HCT116 (cell line): Measurements from ENCODE around the gene FAM163B. TPM values are rescaled to one million over a fixed set of nuclear protein-coding genes. Genes with fewer than 3 reads are reported as not detected.

Experiments used
- ATAC-seq: fragments of 200-7000 bp; cut with Tn5 transposase; 2 replicates; pipeline ENCODE4 v1.9.1; 2020; ENCODE audit warnings: mild to moderate bottlenecking, moderate library complexity
- BruUV-seq: library from RNA; stranded (reverse); fragments of 400-500 nt; replicated peaks from 2 replicates; lab custom pipeline; 2021; lab: Mats Ljungman, UMichigan
- CTCF ChIA-PET: fragments of 300-600 bp; sonication (Branson Sonifier 250); formaldehyde crosslinking; loops from one replicate; lab custom pipeline; 2021; ENCODE audit warnings: antibody characterized with exemption; lab: Charles Lee
- POLR2A ChIA-PET: fragments of 300-600, 350-600 bp; sonication (Branson Sonifier 250); formaldehyde crosslinking; loops from one replicate; lab custom pipeline; 2021; ENCODE audit warnings: antibody characterized with exemption; lab: Charles Lee
- RAD21 ChIA-PET, 2 experiments: fragments of 300-600 bp; sonication (Branson Sonifier 250); formaldehyde crosslinking; loops; one replicate each; lab custom pipeline; 2023; ENCODE audit warnings: low total read pairs in 2 of 2; ENCODE audit not compliant: uncharacterized antibody in 2 of 2, unreplicated experiment in 2 of 2, low non-redundant PET in 1 of 2; lab: Charles Lee
- DNase-seq: peaks from one replicate; pipeline ENCODE4 v3.0.0-alpha.2; 2010; ENCODE audit warnings: low read depth, low spot score
- H2AFZ ChIP-seq: fragments of 200-600 bp; shearing (Covaris generic), sonication (generic); 2 replicates; pipeline ENCODE4 v1.6.1; 2017; ENCODE audit warnings: low read depth, mixed run types, mixed read lengths, antibody characterized with exemption, low read length; ENCODE audit not compliant: poor library complexity, severe bottlenecking
- H3K27ac ChIP-seq: 2 replicates; pipeline ENCODE4 v1.5.1; 2012; ENCODE audit warnings: low read depth, low read length
- H3K27me3 ChIP-seq: fragments of 200-600 bp; sonication (generic); 2 replicates; pipeline ENCODE4 v1.6.1; 2016; ENCODE audit warnings: mixed run types, low read length, mixed read lengths; ENCODE audit not compliant: insufficient read depth
- H3K36me3 ChIP-seq, 2 experiments: fragments of 200-500 bp in 1 of 2; fragments of 200-600 bp in 1 of 2; sonication (Bioruptor generic) in 1 of 2; sonication (generic) in 1 of 2; 2 replicates each; pipeline versions ENCODE4 v1.5.1 to v1.6.1; 2014 to 2016; ENCODE audit warnings: low read length in 2 of 2, inconsistent platforms in 1 of 2, mixed read lengths in 1 of 2, mixed run types in 1 of 2; ENCODE audit not compliant: insufficient read depth in 2 of 2, control insufficient read depth in 1 of 2
- H3K4me1 ChIP-seq, 2 experiments: fragments of 200-600 bp in 1 of 2; sonication (generic) in 1 of 2; 2 replicates each; pipeline versions ENCODE4 v1.5.1 to v1.6.1; 2012 to 2017; ENCODE audit warnings: low read length in 2 of 2, inconsistent platforms in 1 of 2, mild to moderate bottlenecking in 1 of 2, mixed read lengths in 1 of 2, mixed run types in 1 of 2, moderate library complexity in 1 of 2; ENCODE audit not compliant: insufficient read depth in 2 of 2, control insufficient read depth in 1 of 2
- H3K4me2 ChIP-seq: fragments of 200-600 bp; sonication (generic); 2 replicates; pipeline ENCODE4 v1.6.1; 2017; ENCODE audit warnings: mixed run types, low read length, mixed read lengths
- H3K4me3 ChIP-seq, 2 experiments: fragments of 200-600 bp in 1 of 2; sonication (generic) in 1 of 2; replicated peaks in 1 of 2; 2 replicates each; pipeline ENCODE4 v1.5.1; 2011 to 2016; ENCODE audit warnings: low read length in 2 of 2, control low read depth in 1 of 2, low read depth in 1 of 2, mild to moderate bottlenecking in 1 of 2, mixed read lengths in 1 of 2, mixed run types in 1 of 2
- H3K79me2 ChIP-seq: fragments of 200-600 bp; sonication (generic); 2 replicates; pipeline ENCODE4 v1.6.1; 2017; ENCODE audit warnings: mild to moderate bottlenecking, mixed run types, low read length, moderate library complexity, mixed read lengths; ENCODE audit not compliant: insufficient read depth
- H3K9ac ChIP-seq: fragments of 200-600 bp; sonication (generic); 2 replicates; pipeline ENCODE4 v1.6.1; 2016; ENCODE audit warnings: low read length, mixed read lengths
- H3K9me2 ChIP-seq: fragments of 200-600 bp; sonication (generic), shearing (Covaris generic); 2 replicates; pipeline ENCODE4 v1.6.1; 2017; ENCODE audit warnings: mixed run types, mild to moderate bottlenecking, moderate library complexity; ENCODE audit not compliant: insufficient read depth
- H3K9me3 ChIP-seq, 2 experiments: fragments of 200-500 bp in 1 of 2; fragments of 200-600 bp in 1 of 2; sonication (Bioruptor generic) in 1 of 2; sonication (generic) in 1 of 2; 2 replicates each; pipeline ENCODE4 v1.6.1; 2014 to 2017; ENCODE audit warnings: low read length in 2 of 2, mixed read lengths in 2 of 2, inconsistent platforms in 1 of 2, low read depth in 1 of 2, mild to moderate bottlenecking in 1 of 2, mixed run types in 1 of 2, moderate library complexity in 1 of 2; ENCODE audit not compliant: control insufficient read depth in 1 of 2, insufficient read depth in 1 of 2
- H4K20me1 ChIP-seq: fragments of 200-600 bp; sonication (generic), shearing (Covaris generic); 2 replicates; pipeline ENCODE4 v1.6.1; 2017; ENCODE audit warnings: mixed run types, mild to moderate bottlenecking, moderate library complexity; ENCODE audit not compliant: insufficient read depth
- CBX3 ChIP-seq: IDR thresholded peaks from 2 replicates; pipeline ENCODE4 v1.6.1; 2012; ENCODE audit warnings: low read depth
- CEBPB ChIP-seq: IDR thresholded peaks from 2 replicates; pipeline ENCODE4 v1.6.1; 2012; ENCODE audit warnings: low read depth
- ELF1 ChIP-seq: IDR thresholded peaks from 2 replicates; pipeline ENCODE4 v1.6.1; 2012; ENCODE audit warnings: low read depth, borderline replicate concordance
- EZH2 ChIP-seq: fragments of 200-600 bp; sonication (generic); IDR thresholded peaks from 2 replicates; pipeline ENCODE4 v1.6.1; 2017; ENCODE audit warnings: antibody characterized with exemption, mixed run types
- EZH2phosphoT487 ChIP-seq: fragments of 200-600 bp; IDR thresholded peaks from 2 replicates; pipeline ENCODE4 v1.6.1; 2018; ENCODE audit warnings: antibody characterized with exemption, borderline replicate concordance
- FOSL1 ChIP-seq: IDR thresholded peaks from 2 replicates; pipeline ENCODE4 v1.6.1; 2012; ENCODE audit warnings: low read depth
- JUND ChIP-seq: IDR thresholded peaks from 2 replicates; pipeline ENCODE4 v1.6.1; 2012
- SIN3A ChIP-seq: IDR thresholded peaks from 2 replicates; pipeline ENCODE4 v1.6.1; 2012; ENCODE audit warnings: low read depth
- SP1 ChIP-seq: IDR thresholded peaks from 2 replicates; pipeline ENCODE4 v1.6.1; 2012; ENCODE audit warnings: low read depth
- TCF7L2 ChIP-seq: IDR thresholded peaks from 2 replicates; pipeline ENCODE4 v1.7.0; 2011; ENCODE audit warnings: borderline replicate concordance, inconsistent platforms; ENCODE audit not compliant: insufficient read depth, insufficient read length; ENCODE audit errors: extremely low read depth
- YY1 ChIP-seq: IDR thresholded peaks from 2 replicates; pipeline ENCODE4 v1.6.1; 2011; ENCODE audit warnings: low read length, low read depth, moderate library complexity, mild to moderate bottlenecking; ENCODE audit not compliant: insufficient replicate concordance; ENCODE audit errors: extremely low read depth
- ZFX ChIP-seq: fragments of 450-650 bp; IDR thresholded peaks from 2 replicates; pipeline ENCODE4 v1.6.1; 2017
- intact Hi-C: fragments of 100-400 bp; cut with micrococcal nuclease; formaldehyde crosslinking; loops from 2 replicates; pipeline ENCODE4 v1.10.0; 2022
- total RNA-seq: library from RNA; stranded (reverse); gene quantifications from one replicate; pipeline ENCODE4 v1.2.1, GENCODE V29; 2021; ENCODE audit not compliant: unreplicated experiment
- TF ChIP-seq, protein P1 (sequence below): IDR thresholded peaks from 2 replicates; pipeline ENCODE4 v1.6.1; 2012
- TF ChIP-seq, protein P2 (sequence below), 3 experiments: fragments of 200-600 bp in 1 of 3; sonication (generic) in 1 of 3; IDR thresholded peaks in 2 of 3; conservative IDR thresholded peaks in 1 of 3; 2 replicates each; pipeline ENCODE4 v1.5.1; 2012 to 2017; ENCODE audit warnings: low read depth in 2 of 3, low read length in 2 of 3, antibody characterized with exemption in 1 of 3, borderline replicate concordance in 1 of 3, control low read depth in 1 of 3, mild to moderate bottlenecking in 1 of 3, mixed read lengths in 1 of 3, mixed run types in 1 of 3, moderate library complexity in 1 of 3; ENCODE audit not compliant: insufficient read depth in 1 of 3
- TF ChIP-seq, protein P3 (sequence below): IDR thresholded peaks from 2 replicates; pipeline ENCODE4 v1.6.1; 2011; ENCODE audit warnings: mild to moderate bottlenecking, low read length, moderate library complexity; ENCODE audit not compliant: insufficient replicate concordance; ENCODE audit errors: extremely low read depth

The FAM163B gene
- total RNA-seq, 1 experiment from 2014 or later = not detected

DNA sequence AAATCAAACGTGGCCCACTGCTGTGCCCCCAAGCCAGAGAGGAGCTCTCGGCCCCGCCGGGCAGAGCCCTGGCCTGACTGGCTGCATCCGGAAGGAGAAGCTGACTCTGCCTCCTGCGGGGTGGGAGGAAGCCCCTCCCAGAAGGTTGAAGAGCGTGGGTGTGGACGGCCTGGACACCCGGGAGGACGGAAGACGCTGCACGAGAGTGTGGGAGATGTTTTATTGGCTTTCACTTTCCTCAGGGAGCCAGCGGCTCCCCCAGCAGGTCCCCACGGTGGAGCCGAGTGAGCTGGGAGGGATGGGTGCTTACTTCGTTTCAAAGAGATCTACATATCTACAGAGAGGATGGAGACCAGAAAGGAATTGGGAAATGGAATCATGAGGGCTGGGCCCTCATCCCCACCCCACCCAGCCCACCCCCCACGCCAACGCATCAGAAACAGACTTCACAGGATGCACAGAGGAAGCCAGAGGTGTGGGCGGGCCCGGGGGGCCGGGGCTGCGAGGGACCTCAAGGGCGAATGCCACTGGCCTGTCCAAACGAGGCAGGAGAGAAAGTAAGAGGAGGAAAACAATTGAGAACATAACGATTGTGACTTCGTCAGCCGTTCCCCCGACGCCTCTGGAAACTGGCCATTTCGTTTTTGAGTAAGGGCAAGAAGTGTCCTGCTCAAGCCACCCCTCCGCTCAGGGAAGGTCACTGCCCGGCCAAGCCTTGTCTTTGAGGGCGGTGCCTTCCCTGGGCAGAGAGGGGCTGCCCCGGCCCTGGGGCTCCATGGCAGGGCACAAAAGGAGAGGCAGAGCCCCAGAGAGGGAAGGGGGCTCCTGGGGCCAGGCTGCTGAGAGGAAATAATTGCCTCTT, 32.1 kb downstream of the FAM163B start:
- Histone ChIP-seq H3K9me3 (no peaks in the 10 kb centered on the region), H4K20me1 (no peaks in the 10 kb centered on the region), H3K4me3 (no peak overlapping the region), H3K27me3 (no peaks in the 10 kb centered on the region), H3K36me3 (no peaks in the 10 kb centered on the region), H3K9me2 (no peaks in the 10 kb centered on the region), H3K4me1 (no peaks in the 10 kb centered on the region), H3K9ac (no peak overlapping the region), H2AFZ (no peak overlapping the region), H3K4me2 (no peak overlapping the region), H3K27ac (no peak overlapping the region), H3K79me2 (no peaks in the 10 kb centered on the region)
- intact Hi-C loops = no loop called here
- ChIA-PET POLR2A (no interaction called here), RAD21 (no interaction called here), CTCF (no interaction called here)
- BruUV-seq = no TSS peak
- TF ChIP-seq TCF7L2 (no peak), YY1 (no peak), ZFX (no peak), SP1 (no peak), SIN3A (no peak), JUND (no peak), CEBPB (no peak), CBX3 (no peak), EZH2 (no peak), EZH2phosphoT487 (no peak), FOSL1 (no peak), ELF1 (no peak)
- TF ChIP-seq, protein P1, sequence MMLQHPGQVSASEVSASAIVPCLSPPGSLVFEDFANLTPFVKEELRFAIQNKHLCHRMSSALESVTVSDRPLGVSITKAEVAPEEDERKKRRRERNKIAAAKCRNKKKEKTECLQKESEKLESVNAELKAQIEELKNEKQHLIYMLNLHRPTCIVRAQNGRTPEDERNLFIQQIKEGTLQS = no peak
- TF ChIP-seq, protein P2, sequence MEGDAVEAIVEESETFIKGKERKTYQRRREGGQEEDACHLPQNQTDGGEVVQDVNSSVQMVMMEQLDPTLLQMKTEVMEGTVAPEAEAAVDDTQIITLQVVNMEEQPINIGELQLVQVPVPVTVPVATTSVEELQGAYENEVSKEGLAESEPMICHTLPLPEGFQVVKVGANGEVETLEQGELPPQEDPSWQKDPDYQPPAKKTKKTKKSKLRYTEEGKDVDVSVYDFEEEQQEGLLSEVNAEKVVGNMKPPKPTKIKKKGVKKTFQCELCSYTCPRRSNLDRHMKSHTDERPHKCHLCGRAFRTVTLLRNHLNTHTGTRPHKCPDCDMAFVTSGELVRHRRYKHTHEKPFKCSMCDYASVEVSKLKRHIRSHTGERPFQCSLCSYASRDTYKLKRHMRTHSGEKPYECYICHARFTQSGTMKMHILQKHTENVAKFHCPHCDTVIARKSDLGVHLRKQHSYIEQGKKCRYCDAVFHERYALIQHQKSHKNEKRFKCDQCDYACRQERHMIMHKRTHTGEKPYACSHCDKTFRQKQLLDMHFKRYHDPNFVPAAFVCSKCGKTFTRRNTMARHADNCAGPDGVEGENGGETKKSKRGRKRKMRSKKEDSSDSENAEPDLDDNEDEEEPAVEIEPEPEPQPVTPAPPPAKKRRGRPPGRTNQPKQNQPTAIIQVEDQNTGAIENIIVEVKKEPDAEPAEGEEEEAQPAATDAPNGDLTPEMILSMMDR (IDR thresholded peaks at IDR 0.05 in 2 of 3, conservative IDR thresholded peaks at IDR 0.05 in 1 of 3; ENCODE audit: borderline replicate concordance in 1 of 3, insufficient read depth in 1 of 3, low read depth in 2 of 3, low read length in 2 of 3) = no peak
- TF ChIP-seq, protein P3, sequence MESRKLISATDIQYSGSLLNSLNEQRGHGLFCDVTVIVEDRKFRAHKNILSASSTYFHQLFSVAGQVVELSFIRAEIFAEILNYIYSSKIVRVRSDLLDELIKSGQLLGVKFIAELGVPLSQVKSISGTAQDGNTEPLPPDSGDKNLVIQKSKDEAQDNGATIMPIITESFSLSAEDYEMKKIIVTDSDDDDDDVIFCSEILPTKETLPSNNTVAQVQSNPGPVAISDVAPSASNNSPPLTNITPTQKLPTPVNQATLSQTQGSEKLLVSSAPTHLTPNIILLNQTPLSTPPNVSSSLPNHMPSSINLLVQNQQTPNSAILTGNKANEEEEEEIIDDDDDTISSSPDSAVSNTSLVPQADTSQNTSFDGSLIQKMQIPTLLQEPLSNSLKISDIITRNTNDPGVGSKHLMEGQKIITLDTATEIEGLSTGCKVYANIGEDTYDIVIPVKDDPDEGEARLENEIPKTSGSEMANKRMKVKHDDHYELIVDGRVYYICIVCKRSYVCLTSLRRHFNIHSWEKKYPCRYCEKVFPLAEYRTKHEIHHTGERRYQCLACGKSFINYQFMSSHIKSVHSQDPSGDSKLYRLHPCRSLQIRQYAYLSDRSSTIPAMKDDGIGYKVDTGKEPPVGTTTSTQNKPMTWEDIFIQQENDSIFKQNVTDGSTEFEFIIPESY = no peak
- DNase-seq (no peak), ATAC-seq (no peak)
